Spinal cord (tissue), 10 donors: ENCODE data around the gene DXO. TPM values are rescaled to one million over a fixed set of nuclear protein-coding genes. Genes with fewer than 3 reads are reported as not detected.
"Not testable (repeated sequence)": the region's sequence is repeated elsewhere in the genome, so short reads cannot be mapped to it uniquely, and the experiment has no call there.

Experiments
- DNase-seq, 6 donors: peaks; one replicate each; pipeline versions ENCODE4 v3.0.0 to v3.0.0-alpha.2; 2013 to 2015; ENCODE audit warnings: low spot score in 6 of 6, low read depth in 4 of 6
- H3K27ac ChIP-seq: one replicate; pipeline ENCODE4 v1.5.1; 2013; ENCODE audit warnings: low read depth, low read length, control low read depth
- H3K27me3 ChIP-seq: one replicate; pipeline ENCODE4 v1.6.1; 2013; ENCODE audit warnings: low read length; ENCODE audit not compliant: control insufficient read depth, insufficient read depth
- H3K36me3 ChIP-seq: one replicate; pipeline ENCODE4 v1.6.1; 2013; ENCODE audit warnings: low read length; ENCODE audit not compliant: control insufficient read depth, insufficient read depth
- H3K4me1 ChIP-seq: one replicate; pipeline ENCODE4 v1.6.1; 2013; ENCODE audit warnings: low read length; ENCODE audit not compliant: control insufficient read depth, insufficient read depth
- H3K4me3 ChIP-seq: one replicate; pipeline ENCODE4 v1.5.1; 2013; ENCODE audit warnings: low read depth, low read length, control low read depth
- H3K9me3 ChIP-seq: one replicate; pipeline ENCODE4 v1.6.1; 2013; ENCODE audit warnings: low read length; ENCODE audit not compliant: control insufficient read depth, insufficient read depth
- WGBS: methylation state at CpG from one replicate; pipeline ENCODE4 v1.1.5; 2013; ENCODE audit warnings: missing lambda C conversion rate; ENCODE audit not compliant: insufficient coverage; 5-methylcytosine and 5-hydroxymethylcytosine counted together
- polyA plus RNA-seq, 2 donors: library from polyadenylated mRNA; unstranded; fragments of 120-200 nt; gene quantifications; one replicate each; pipeline ENCODE4 v1.2.1, GENCODE V29; 2013; ENCODE audit not compliant: insufficient read length in 2 of 2
- total RNA-seq, 2 donors: library from RNA; depleted of rRNA in 1 of 2; stranded (reverse); fragments of 120-200 nt in 1 of 2; fragments of >200 nt in 1 of 2; gene quantifications; one replicate each; pipeline versions ENCODE4 v1.2.3 to v1.2.4, GENCODE V29; 2013 to 2014
- donor health status: healthy.

DXO gene
- total and polyA plus RNA-seq, 4 donors = 7.9 to 32.7 (median 23.0) TPM

GRCh38 chr6:32005991-32006529 is 34.1 kb upstream of the DXO start:
- H3K4me1 ChIP-seq, H3K27ac ChIP-seq, DNase-seq, H3K36me3 ChIP-seq, H3K4me3 ChIP-seq, H3K9me3 ChIP-seq, H3K27me3 ChIP-seq: not testable (repeated sequence)
- WGBS = 100% methylated on average over 2 of the region's 8 CpGs

- H3K4me3 ChIP-seq, H3K27ac ChIP-seq, DNase-seq, H3K4me1 ChIP-seq, H3K9me3 ChIP-seq, H3K27me3 ChIP-seq, H3K36me3 ChIP-seq: not testable (repeated sequence)
- WGBS = 89% methylated on average over 5 of the region's 9 CpGs
Measured at GRCh38 chr6:32005538-32005880, 33.6 kb upstream of the DXO start.

- not testable (repeated sequence) for H3K9me3 ChIP-seq, H3K4me3 ChIP-seq, H3K36me3 ChIP-seq, H3K27me3 ChIP-seq, H3K27ac ChIP-seq, H3K4me1 ChIP-seq, DNase-seq
- 81% methylated on average over 7 of the region's 13 CpGs for WGBS
Measured at GRCh38 chr6:32004864-32005537, 33.1 kb upstream of the DXO start.

- not testable (repeated sequence) for H3K36me3 ChIP-seq
Measured at GRCh38 chr6:32004393-32004792, 32.5 kb upstream of the DXO start.

GRCh38 chr6:32003301-32003700 is 31.4 kb upstream of the DXO start:
- not testable (repeated sequence) for H3K27me3 ChIP-seq, H3K9me3 ChIP-seq, H3K27ac ChIP-seq, DNase-seq, H3K4me1 ChIP-seq, H3K4me3 ChIP-seq, H3K36me3 ChIP-seq
- no CpG with 5 or more reads among the region's 7 CpGs for WGBS

More at GRCh38 chr6:32004393-32004792, 32.5 kb upstream of the DXO start:
- not testable (repeated sequence) for H3K4me1 ChIP-seq, H3K27me3 ChIP-seq, DNase-seq, H3K27ac ChIP-seq, H3K4me3 ChIP-seq, H3K9me3 ChIP-seq
- WGBS = 71% methylated on average over 2 of the region's 4 CpGs

GRCh38 chr6:32002546-32003268 is 30.8 kb upstream of the DXO start:
- no CpG with 5 or more reads among the region's 15 CpGs for WGBS
- DNase-seq, H3K27me3 ChIP-seq, H3K27ac ChIP-seq, H3K4me3 ChIP-seq, H3K36me3 ChIP-seq, H3K9me3 ChIP-seq, H3K4me1 ChIP-seq: not testable (repeated sequence)

- not testable (repeated sequence) for H3K27me3 ChIP-seq, H3K27ac ChIP-seq, DNase-seq, H3K4me3 ChIP-seq, H3K9me3 ChIP-seq, H3K4me1 ChIP-seq, H3K36me3 ChIP-seq
- WGBS = 100% methylated on average over 4 of the region's 6 CpGs
Measured at GRCh38 chr6:31996385-31996784, 24.4 kb upstream of the DXO start.

- H3K9me3 ChIP-seq, H3K36me3 ChIP-seq, H3K27ac ChIP-seq, H3K4me1 ChIP-seq, H3K4me3 ChIP-seq, H3K27me3 ChIP-seq, DNase-seq: not testable (repeated sequence)
- WGBS = no CpG with 5 or more reads among the region's 14 CpGs
Measured at GRCh38 chr6:31994421-31994820, 22.5 kb upstream of the DXO start.

- H3K27ac ChIP-seq, DNase-seq, H3K27me3 ChIP-seq, H3K4me3 ChIP-seq, H3K36me3 ChIP-seq, H3K9me3 ChIP-seq, H3K4me1 ChIP-seq: not testable (repeated sequence)
- no CpG with 5 or more reads among the region's 10 CpGs for WGBS
Measured at GRCh38 chr6:31989363-31989762, 17.4 kb upstream of the DXO start.

- H3K36me3 ChIP-seq = peaks cover 19% of the 10 kb centered on the region
- DNase-seq = not testable (repeated sequence)
- WGBS = no CpG with 5 or more reads among the region's 7 CpGs
Measured at GRCh38 chr6:31981744-31982143, 9.8 kb upstream of the DXO start, which contains the start of gene C4A. TSS of gene C4A (plus strand) at chr6:31982057. CDS start at chr6:31982108, 51 bp downstream.

More at GRCh38 chr6:31981744-31982143, 9.8 kb upstream of the DXO start, which contains the start of gene C4A:
- not testable (repeated sequence) for H3K9me3 ChIP-seq, H3K4me1 ChIP-seq, H3K27me3 ChIP-seq, H3K27ac ChIP-seq, H3K4me3 ChIP-seq
